HK-2 (cell line): Measurements from ENCODE around the gene CACNA1G.

ENCODE experiments used
- DNase-seq: peaks from one replicate; pipeline ENCODE4 v3.0.0-alpha.2; 2018; ENCODE audit not compliant: unreplicated experiment

CACNA1G gene

DNA sequence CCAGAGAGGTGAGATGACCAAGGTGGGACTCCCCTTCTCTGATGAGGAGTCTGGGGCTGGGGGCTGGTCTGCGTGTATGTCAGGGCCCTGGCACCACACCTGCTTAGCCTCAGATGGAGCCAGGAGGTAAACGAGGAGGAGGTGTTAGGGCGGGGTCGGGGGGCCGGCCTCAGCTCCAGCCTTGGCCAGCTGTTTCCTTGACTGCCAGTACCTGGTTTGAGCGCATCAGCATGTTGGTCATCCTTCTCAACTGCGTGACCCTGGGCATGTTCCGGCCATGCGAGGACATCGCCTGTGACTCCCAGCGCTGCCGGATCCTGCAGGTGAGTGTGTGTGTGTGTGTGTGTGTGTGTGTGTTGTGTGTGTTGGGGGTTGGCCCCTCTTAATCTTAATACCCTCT is 8.1 kb downstream of the CACNA1G start:
- no peak for DNase-seq

DNA sequence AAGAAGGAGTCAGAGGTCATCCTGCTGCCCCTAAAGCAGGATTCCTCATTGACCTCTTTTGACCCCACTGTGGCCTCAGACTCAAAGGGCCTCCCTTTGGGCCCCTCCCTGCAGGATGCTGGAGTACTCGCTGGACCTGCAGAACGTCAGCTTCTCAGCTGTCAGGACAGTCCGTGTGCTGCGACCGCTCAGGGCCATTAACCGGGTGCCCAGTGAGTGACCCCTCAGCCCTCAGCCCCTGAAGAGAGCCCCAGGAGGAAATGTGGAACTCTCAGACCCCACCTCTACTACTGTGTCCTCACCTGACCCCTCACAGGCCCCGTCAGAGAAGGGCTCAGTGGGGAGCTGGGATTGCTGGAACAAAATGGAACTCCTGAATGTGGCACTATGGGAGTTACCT is 9.1 kb downstream of the CACNA1G start:
- DNase-seq, result no peak

- DNase-seq, result no peak
Measured at GRCh38 chr17:50570032-50570431, 9.5 kb downstream of the CACNA1G start.

DNA sequence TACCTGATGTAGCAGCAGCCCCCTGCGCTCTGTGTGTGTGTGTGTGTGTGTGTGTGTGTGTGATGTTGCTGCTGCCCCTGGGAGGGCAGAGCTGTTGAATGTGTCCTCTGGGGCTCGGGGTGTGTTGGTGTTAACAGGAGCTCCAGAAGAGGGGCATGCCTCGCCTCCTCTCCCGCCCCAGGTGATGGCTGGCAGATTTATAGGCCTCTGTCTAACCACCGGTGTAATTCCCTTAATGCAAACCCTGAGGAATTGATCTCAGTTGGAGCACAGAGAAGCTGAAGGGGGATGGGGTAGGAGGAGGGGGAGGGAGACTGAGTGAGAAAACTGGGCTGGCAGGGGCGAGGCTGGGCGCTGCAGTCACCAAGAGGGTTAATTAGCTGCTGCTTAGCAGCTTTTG is 10.0 kb downstream of the CACNA1G start:
- DNase-seq, result no peak

- no peak for DNase-seq
Measured at GRCh38 chr17:50571681-50572080, 11.2 kb downstream of the CACNA1G start.

DNA sequence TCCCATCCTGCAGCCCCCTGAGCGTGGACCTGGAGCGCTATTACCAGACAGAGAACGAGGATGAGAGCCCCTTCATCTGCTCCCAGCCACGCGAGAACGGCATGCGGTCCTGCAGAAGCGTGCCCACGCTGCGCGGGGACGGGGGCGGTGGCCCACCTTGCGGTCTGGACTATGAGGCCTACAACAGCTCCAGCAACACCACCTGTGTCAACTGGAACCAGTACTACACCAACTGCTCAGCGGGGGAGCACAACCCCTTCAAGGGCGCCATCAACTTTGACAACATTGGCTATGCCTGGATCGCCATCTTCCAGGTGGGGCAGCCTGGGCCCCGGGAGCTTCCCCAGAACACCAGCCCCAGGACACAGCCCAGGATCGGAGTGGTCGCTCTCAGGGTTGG is 12.0 kb downstream of the CACNA1G start:
- no peak for DNase-seq

DNA sequence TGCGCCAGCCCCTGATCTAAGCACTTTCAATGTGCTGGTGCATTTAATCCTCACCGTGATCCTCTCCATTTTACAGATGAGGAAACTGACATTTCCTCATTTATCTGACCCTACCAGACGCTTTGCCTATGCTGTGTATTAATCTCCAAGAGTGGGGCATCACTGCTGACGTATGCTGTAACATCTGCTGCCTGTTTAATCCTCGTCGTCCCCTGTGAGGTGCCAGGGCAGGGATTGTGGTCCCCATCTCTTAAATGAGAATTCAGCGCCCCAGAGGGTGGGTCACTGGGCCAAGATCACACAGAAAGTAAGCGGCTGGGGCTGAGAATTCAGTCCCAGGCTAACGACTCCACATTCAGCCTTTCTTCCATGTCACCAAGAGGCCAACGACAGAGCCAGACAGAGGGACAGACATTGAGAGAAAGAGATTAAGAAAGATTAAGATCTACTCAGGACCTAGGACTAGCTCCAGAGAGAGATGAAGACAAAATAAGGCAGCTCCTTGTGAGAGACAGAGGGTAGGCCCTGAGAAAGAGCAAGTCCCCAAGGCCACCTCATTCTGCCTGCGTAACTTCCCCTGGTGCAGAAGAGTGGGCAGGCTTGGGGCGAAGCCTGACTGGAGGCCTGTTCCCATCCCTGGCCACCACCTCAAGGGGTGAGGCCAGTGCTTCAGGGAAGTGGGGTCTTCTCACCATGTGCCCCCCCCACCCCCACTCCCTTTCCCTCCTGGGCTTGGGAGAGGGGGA is 13.5 kb downstream of the CACNA1G start:
- DNase-seq, result no peak

DNA sequence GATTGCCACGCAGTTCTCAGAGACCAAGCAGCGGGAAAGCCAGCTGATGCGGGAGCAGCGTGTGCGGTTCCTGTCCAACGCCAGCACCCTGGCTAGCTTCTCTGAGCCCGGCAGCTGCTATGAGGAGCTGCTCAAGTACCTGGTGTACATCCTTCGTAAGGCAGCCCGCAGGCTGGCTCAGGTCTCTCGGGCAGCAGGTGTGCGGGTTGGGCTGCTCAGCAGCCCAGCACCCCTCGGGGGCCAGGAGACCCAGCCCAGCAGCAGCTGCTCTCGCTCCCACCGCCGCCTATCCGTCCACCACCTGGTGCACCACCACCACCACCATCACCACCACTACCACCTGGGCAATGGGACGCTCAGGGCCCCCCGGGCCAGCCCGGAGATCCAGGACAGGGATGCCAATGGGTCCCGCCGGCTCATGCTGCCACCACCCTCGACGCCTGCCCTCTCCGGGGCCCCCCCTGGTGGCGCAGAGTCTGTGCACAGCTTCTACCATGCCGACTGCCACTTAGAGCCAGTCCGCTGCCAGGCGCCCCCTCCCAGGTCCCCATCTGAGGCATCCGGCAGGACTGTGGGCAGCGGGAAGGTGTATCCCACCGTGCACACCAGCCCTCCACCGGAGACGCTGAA is 15.2 kb downstream of the CACNA1G start:
- DNase-seq, result no peak

GRCh38 chr17:50576864-50577263 is 16.3 kb downstream of the CACNA1G start:
- no peak for DNase-seq

DNA sequence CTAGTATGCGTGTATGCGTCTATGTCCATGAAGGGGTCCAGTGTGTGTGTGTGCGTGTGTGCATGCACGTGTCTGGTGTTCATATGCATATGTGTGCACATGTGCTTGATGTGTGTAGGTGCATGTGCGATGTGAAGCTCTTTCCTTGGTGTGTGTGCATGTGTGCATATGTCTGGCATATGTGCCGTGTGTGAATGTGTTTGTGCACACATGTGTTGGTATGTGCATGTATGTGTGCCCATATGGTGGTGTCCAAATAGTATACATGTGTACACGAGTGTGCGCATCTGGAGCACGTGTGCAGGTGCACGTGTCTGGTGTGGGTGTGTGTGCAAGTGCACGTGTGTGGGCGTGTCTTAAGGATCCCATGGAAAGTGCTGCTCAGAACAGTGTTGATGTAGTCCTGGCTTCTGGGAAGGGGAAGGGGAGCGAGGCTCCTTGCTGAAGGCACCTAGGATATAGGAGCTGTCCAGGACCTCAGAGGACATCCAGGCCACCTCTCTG is 17.0 kb downstream of the CACNA1G start:
- DNase-seq, result no peak

DNA sequence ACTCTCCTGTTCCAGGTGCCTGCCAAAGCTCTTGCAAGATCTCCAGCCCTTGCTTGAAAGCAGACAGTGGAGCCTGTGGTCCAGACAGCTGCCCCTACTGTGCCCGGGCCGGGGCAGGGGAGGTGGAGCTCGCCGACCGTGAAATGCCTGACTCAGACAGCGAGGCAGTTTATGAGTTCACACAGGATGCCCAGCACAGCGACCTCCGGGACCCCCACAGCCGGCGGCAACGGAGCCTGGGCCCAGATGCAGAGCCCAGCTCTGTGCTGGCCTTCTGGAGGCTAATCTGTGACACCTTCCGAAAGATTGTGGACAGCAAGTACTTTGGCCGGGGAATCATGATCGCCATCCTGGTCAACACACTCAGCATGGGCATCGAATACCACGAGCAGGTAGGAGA is 17.7 kb downstream of the CACNA1G start:
- no peak for DNase-seq

- DNase-seq, result no peak
Measured at GRCh38 chr17:50579399-50579798, 18.9 kb downstream of the CACNA1G start.

DNA sequence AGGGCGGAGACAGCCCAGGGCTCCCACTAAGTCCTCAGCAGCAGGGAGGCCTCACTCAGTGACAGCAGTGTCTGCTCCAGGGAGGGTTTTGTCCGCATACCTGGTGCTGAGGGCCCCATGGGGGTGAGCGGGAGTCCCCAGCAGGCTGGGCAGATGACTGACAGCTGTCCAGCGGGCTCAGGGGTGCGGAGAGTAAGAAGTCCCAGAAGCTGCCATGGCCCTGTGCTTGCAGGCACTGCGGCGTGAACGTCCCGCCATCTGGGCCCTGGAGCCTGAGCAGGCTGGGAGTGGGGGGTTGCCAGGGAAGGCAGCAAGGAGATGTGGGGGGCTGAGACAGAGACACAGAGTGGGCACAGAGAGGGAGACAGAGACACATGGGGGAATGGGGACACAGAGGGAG is 20.1 kb downstream of the CACNA1G start:
- DNase-seq, result no peak

DNA sequence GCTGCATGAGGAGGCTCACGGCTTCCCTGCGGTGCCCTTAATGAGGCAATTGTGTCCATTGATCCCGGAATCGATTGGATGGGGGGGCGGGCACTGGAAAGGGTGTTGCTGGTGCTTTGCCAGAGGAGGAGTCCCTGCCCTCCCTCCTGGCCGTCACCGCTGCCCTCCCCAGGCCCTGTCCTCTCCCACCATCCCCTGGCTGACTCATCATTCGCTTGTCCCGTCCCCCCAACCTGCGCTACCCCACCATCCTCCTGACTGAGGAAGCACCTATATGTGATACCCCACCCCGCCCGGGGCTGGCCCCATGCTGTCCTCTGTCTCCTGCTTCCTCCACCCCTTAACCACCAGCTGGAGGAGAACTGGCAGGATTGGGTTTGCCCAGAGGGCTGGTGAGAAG is 20.8 kb downstream of the CACNA1G start:
- no peak for DNase-seq

DNA sequence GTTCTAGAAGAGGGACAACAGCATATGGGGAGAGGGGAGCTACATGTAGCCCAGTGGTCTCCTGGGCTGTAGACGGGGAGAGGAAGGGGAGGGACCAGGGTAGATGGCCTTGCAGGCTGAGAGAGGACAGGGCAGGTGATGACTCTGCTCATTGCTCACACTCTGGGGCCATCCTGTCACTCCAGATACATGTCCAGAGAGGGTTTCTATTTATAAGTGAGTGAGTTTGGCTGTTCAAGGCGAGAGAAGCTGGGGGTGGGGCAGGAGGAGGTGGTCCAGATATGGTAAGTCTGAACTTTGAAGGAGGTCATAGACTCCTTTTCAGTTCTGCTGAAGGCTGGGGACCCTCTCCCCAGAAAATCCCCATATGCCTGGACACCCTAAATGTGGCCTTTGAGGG is 22.2 kb downstream of the CACNA1G start:
- no peak for DNase-seq

DNA sequence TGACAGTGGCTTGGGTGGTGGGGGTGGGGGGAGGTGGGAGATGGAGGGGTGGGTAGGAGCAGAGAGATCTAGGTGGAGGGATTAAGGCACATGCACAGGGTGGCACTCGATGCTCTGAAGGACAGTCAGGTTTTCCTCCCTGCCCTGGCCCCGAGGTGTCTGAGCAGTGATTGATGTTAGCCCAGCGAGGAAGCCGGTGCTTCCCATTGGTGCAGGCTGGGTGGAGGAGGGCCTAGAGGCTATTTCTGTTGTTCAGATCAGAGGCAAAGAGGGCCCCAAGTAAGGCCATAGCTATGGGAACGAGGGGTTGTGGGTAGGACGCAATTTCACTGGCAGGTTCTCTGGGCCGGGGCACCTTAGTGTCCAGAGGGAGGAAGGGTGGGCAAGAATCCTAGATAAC is 23.1 kb downstream of the CACNA1G start:
- no peak for DNase-seq

GRCh38 chr17:50584116-50584515 is 23.6 kb downstream of the CACNA1G start:
- no peak for DNase-seq

- no peak for DNase-seq
Measured at GRCh38 chr17:50584749-50585148, 24.2 kb downstream of the CACNA1G start.

DNA sequence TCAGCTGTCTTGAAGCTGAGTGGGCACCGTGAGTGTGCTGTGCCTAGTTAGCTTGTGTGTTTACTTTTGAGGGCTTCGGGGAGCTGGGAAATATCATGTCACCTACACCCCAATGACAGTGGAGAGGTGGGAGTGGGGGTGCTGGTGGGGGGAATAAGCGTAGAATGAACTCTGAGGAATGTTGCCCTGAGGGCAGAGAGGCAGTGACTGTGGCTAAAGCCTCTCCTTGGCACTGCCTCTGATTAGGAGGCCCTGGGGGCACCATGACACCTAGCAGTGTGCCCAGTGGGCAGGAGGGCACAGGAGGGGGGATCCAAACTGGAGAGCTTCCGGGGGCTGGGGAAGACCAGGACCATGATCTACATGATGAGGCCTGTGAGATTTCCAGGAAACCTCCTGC is 24.8 kb downstream of the CACNA1G start:
- no peak for DNase-seq

DNA sequence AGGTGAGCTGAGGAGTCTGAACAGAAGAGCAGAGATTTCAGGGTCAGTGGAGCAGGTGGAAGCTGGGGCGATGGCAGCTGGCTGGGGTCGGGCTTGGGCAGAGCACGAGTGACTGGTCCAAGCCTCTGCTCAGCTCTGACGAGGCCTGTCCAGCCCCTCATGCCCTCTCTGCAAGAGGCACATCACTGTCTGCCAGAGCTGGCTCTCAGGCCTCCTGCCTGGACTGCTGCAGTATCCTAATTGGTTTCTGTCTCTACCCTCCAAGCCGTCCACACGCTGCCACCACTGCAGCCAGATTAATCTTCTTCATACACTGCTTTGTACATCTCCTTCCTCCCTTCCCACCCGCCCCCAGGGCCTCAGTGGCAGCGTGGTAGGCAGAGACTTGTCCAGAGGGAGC is 25.4 kb downstream of the CACNA1G start:
- no peak for DNase-seq

DNA sequence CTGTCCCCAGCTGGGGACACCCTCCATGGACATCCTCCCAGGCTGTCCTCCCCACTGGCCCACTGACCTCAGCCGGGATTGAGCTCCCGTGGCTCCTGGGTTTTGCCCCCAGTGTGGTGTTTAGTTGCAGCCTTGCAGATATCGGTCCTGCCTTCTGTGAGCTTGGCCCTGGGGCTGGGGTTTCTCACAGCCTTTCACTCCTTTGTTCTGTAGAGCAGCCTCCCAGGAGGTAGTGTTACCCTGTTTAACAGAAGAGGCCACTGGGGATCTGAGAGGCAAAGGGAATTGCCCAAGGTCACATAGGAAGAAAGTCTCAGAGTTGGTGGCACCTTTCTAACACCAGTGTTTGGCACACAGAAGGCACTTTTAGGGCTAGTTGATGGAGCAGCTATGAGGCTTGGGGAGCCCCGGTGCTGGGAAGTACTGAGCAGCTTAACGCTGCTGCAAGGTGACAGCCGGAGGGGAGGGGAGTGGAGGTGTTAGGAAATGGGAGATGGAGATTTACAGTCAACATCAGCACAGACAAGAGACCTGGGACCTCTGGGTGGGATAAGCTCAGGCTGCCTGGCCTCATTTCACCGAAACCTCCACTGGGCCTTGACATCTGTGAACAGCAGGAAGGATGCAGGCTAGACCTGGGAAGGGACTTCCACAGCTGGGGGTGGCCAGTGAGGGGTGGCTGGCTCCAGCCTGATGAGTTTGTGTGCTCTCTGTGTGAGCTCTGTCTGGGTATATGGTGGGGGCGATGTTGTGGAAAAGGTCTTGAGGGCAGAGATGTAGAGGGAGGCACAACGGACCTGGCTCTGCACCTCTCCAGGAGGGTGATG is 26.1 kb downstream of the CACNA1G start:
- DNase-seq, result no peak

DNA sequence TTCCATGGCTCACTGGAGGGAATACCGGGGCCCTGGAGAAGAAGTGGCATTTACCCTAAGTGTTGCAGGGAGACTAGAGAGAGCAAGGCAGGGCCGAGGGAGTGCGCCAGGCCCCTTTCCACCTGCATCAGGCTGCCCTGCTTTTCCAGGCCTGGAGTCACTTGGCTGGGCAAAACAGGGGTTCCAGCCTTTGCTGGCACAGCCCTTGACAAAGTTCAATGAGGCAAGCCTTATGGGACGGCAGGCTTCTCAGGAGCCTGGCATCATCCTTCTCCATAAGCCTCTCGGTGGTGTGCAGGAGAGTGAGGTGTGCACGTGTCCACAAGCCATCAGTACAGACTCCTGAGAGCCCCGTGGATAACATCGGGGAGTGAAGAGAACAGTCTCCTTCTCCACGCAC is 27.1 kb downstream of the CACNA1G start:
- no peak for DNase-seq
